NCI-H187 treated with DMSO at 0.1 percent for 48 hours (cell line): ENCODE results near the gene CR1L.
"Not testable (repeated sequence)": the region's sequence is repeated elsewhere in the genome, so short reads cannot be mapped to it uniquely, and the experiment has no call there.

ENCODE experiments used
- DNase-seq: peaks from one replicate; lab custom pipeline; 2025; lab: John Stamatoyannopoulos, UW

Gene CR1L

GRCh38 chr1:207682872-207683434 is 38.0 kb downstream of the CR1L start:
- not testable (repeated sequence) for DNase-seq

DNA sequence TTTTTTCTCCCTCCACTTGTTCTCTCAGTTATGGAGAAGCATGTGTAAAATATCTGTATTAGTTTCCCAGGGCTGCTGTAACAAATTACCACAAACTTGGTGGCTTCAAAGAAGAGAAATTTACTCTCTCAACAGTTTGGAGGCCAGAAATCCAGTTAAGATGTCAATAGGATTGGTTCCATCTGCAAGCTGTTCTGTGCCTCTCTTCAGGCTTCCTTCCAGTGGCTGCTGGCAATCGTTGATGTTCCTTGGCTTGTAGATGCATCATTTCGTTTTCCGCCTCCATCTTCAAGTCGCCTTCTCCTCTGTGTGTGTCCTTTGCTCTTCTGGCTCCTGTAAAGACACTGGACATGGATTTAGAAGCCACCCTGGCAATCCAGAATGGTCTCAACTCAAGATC is 45.6 kb downstream of the CR1L start:
- DNase-seq: not testable (repeated sequence)

DNA sequence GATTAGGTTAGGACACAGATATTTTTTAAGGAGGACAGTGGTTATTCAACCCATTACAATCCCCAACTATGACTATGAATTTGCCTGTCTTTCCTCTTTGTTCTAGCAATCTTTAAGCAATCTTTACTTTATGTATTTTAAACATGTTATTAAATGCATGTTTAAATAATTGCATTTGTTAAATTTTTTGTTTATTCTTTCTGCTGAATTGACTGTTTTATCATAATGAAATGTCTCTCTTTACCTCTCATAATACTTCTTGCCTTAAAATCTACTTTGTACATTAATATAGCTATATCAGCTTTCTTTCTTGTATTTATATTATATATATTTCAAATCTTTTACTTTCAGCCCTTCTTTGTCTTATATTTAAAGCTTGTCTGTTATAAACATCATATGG is 46.1 kb downstream of the CR1L start:
- no peak for DNase-seq

DNA sequence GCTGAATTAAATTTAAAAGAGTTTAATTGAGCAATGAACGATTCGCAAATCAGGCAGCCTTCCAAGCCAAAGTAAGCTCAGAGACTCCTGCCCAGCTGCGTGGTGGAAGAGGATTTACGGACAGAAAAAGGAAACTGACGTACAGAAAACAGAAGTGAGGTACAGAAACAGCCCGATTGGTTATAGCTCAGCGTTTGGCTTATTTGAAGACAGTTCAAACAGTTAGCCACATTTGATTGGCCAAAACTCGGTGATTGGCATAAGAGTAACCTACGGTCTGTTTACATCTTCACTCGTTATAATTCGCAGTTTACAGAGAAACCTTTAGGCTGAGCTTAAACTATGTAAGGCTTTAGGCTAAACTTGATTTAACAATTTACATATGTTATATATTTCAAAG is 46.9 kb downstream of the CR1L start:
- no peak for DNase-seq

GRCh38 chr1:207692291-207692690 is 47.4 kb downstream of the CR1L start:
- DNase-seq: not testable (repeated sequence)

DNA sequence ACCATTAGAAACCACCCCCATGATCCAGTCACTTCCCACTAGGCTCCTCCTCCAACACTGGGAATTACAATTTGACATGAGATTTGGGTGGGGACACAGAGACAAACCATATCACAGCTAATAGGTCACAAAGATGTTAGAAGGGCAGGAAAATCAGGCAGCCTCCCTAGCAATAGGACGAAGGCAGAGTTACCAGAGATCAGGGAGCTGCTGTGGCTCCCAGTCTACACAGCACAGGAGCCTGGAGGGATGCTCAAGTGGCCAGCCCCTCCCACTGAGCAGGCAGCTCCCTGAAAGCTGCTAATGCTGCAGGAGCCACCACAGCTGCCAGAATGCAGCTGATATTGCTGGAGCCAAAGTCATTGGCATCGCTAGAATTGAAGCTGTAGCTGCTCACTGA is 51.0 kb downstream of the CR1L start:
- DNase-seq: no peak

DNA sequence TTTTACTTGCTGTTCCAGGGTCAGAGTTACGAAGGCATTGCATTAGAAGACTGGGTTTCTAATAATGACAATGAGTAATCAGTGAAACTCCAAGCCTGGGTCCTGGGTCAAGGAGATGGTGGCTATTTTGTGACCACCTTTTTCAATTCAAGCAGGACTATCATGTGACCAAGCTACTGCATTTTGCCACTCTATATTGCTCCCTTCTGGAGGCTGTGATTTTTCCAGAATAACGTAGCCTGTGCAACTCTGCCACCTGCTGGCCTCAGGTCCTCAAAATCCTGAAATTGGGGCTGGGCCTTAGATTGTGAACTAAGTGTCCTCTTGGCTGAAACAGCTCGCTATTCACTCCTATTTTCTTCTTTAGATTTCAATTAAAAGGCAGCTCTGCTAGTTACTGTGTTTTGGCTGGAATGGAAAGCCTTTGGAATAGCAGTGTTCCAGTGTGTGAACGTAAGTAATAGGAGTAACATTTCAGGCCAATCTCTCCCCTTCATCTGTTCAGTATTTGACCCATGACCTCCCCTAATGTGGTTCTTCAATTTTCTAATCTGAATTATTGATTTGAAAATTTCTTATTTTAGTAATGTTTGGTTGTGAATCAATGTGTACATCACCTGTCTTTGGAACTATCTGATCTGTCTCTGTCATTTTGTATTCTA is 54.0 kb downstream of the CR1L start:
- DNase-seq: no peak

- no peak for DNase-seq
Measured at GRCh38 chr1:207702317-207702716, 57.4 kb downstream of the CR1L start.

DNA sequence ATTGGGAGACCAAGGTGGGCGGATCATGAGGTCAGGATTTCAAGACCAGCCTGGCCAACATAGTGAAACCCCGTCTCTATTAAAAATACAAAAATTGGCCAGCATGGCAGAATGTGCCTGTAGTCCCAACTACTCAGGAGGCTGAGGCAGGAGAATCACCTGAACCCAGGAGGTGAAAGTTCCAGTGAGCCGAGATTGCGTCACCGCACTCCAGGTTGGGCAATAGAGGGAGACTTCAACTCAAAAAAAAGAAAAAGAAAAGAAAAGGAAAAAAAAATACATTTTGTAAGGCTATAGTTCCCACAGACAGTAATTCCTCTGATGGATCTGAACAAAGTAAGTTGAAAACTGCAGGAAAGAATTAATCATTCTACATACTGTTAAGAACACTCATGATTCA is 58.8 kb downstream of the CR1L start:
- no peak for DNase-seq

- not testable (repeated sequence) for DNase-seq
Measured at GRCh38 chr1:207708004-207708403, 63.1 kb downstream of the CR1L start.

- no peak for DNase-seq
Measured at GRCh38 chr1:207711285-207711684, 66.4 kb downstream of the CR1L start.

DNA sequence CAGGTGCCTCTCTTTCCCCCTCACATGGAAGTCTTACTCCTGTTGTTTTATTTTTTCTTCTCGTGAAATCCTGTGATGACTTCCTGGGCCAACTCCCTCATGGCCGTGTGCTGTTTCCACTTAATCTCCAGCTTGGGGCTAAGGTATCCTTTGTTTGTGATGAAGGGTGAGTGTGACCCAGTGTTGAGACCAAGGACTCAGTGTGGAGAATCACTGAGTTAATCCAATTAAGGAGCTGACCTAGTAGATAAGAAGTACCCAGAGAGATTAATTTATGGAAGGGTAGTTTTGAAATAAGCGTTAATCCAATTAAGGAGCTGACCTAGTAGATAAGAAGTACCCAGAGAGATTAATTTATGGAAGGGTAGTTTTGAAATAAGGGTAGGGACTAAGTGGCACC is 67.8 kb downstream of the CR1L start:
- DNase-seq: not testable (repeated sequence)

DNA sequence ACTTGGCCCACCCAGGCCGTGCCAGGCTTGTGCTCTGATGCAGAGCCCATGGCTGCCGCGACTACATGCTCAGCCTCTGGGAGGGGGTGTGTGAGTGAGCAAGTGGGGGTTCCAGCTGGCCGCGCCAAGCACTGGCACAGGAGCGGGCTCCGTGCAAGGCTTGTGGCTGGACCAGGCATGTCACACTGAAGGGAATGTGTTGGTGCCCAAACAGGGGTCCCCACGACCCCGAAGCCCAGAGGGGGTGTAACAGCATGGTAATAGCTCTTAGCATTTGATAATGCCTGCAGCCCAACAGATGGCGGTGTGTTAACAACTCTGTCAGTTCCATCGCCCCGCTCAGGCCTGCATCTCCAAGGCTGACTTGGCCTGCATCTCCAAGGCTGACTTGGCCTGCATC is 68.6 kb downstream of the CR1L start:
- no peak for DNase-seq

DNA sequence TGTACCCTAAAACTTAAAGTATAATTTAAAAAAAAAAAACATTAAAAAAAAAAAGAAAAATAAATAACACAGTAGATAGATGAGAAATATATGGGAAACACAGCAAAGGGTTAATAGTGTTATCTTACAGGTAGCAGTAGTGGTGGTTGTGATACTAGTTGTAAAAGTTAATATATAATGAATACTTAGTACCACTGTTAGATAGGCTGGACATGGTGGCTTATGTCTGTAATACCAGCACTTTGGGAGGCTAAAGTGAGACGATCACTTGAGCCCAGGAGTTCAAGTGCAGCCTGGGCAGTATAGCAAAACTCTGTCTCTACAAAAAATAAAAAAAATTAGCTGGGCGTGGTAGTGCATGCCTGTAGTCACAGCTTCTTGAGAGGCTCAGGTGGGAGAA is 74.3 kb downstream of the CR1L start:
- DNase-seq: no peak

DNA sequence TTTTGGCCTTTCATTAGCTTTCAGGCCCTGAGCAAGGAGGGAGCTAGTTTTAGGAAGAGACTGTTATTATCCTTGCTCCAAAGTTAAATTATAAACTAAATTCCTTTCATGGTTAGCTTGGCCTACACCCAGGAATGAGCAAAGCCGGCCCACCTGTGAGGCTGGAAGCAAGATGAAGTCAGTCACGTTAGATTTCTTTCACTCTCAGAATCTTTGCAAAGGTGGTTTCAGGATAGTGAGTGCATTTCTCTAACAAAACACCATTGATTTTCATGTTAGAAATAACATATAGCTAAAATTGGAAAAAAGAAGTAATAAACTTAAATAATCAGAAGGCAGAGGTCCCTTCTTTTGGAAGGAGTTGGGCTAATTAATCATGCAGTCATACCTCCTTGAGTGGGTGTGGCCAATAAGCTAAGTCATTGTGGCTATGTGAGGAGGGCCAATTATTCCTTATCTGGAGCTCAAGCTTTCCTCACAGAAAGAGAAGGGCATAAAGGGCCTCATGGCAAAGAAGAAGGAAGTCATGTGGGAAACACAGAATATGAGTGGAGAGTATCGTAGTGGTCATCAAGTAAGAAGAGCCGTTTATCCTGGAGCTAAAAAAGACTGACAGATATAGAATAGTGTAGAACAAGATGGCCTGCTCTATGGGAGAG is 83.4 kb downstream of the CR1L start:
- DNase-seq: not testable (repeated sequence)

DNA sequence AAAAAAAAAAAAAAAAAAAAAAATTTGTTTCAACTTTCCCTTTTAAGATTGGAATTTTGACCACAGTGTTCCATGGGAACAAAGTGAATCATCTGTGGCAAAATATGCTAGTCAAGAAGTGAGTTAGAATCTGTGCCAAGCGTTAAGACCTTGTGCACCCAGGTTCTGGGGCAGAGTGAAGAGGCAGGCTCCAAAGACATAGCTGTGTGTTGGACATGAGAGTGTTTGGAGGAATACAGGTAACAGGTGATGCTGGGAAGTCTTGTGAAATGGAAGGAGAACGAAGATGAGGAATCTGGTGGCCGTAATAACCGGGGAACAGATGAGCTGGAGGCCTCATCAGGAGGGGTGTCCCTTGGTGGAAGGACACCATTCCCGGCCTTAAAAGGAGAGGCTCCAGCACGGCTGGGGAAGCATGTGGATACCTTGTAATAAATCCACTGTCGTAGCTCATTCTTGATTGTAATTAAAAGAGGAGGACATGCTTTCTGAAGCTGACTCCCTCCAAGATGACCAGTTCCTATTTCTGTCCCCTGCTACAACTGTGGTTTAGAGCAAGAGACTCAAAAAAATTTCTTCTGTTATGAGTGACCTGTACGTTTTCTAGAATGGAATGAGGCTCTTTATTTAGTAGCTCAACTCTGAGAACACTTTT is 92.7 kb downstream of the CR1L start:
- DNase-seq: not testable (repeated sequence)

DNA sequence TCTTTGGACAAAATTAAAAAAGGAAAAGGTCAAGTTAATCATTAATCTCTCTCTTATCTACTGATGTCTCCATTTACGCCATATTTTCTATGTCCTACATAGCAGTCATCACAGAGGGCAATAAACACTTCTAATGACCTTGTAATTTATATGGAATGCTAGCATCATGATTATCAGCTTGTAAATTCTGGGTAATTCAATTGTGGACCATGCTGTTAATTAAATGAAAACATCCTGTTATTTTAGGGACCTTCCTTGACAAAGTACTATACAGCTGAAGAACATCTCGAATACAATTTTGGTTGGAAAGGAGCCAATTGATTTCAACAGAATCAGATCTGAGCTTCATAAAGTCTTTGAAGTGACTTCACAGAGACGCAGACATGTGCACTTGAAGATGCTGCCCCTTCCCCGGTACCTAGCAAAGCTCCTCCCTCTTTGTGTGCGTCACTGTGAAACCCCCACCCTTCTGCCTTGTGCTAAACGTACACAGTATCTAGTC is 93.3 kb downstream of the CR1L start:
- not testable (repeated sequence) for DNase-seq

DNA sequence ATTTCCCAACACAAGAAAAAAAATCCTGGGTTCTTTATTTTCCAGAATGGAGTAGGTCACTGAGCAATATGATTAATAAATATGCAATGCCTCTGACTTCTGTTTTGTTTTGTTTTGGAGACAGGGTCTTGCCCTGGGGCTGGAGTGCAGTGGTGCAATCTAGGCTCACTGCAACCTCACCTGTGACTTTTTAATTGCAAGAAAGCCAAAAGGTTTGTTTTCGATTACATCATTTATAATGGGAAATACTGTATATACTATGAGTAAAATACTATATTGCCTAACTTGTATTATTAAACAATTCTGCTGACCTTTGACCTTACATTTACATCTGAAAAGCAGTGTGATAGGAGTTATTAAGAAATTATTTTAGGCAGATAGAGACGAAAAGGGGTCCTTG is 95.3 kb downstream of the CR1L start:
- DNase-seq: no peak

DNA sequence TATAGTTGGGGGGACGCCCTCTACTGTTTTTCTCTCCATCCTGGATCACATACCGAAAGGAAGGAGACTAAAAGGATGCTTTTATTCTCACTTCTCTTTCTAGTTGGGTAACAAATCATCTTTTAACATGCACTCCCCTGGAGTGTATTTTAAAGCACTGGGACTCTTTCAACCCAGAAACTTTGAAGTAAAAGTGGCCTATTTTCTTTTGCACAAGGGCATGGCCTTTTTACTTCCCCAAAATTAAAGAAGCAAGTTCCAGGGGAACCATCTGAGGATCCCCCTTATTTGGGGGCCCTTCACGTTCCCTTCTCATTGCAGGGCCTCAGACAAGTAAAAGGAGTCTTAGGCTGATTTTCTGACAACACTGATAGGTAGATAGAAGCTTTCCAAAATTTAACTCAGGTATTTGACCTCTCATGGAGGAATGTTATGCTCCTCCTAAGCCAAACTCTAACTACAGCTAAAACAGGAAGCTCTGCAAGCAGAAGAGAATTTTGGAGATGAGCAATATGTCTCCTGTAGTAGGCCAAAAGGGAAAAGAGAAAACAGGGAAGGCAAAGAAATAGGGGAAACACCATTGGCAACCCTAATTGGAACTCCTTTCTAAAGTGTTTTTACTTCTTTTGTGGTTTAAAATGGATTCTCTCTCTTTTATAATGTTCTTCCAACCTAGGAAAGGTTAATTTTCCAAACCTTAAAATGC is 98.1 kb downstream of the CR1L start:
- DNase-seq: no peak

- DNase-seq: no peak
Measured at GRCh38 chr1:207744000-207744534, 99.1 kb downstream of the CR1L start.

DNA sequence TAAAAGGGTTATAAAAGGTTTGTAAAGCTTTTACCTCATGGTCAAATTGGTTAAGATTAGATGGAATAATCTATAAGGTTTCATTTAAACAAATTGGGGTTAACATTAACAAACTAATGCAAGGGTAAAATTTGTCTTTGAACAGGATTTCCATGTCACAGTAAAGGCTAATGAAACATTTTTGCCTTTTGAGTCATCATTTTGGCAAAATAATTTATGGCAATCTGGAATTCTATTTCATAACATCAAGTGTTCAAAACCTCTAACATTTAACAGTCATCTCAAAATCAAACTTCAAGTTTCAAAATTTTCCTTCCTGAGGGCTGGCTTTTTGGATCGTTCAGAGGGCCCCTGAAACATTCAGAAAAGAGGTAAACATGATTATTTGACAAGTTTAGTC is 100.4 kb downstream of the CR1L start:
- no peak for DNase-seq
